Measurements from ENCODE around the gene YIPF2. TPM values are rescaled to one million over a fixed set of nuclear protein-coding genes. Genes with fewer than 3 reads are reported as not detected.

The YIPF2 gene
- total RNA-seq = 98.9 and 144 TPM in 2 replicates

GRCh38 chr19:10928563-10929401 lies at the start of gene YIPF2, which contains the start of gene TIMM29:
YIPF2 (minus strand) TSS chr19:10928639; CDS start chr19:10928410, 229 bp downstream.
TIMM29 (plus strand) TSS chr19:10928811; CDS start chr19:10928823, 12 bp downstream.

GRCh38 chr19:10960314-10961072 lies 32.1 kb upstream of the YIPF2 start, which contains the start of gene SMARCA4:
SMARCA4 (plus strand) TSS chr19:10961030; CDS start chr19:10984152, 23,122 bp downstream.

Other genes with a start within 250 kb of the YIPF2 start
- gene QTRT1, start 227.2 kb downstream of the YIPF2 start, total RNA-seq = 32.9 and 34.4 TPM in 2 replicates
- 92.7 and 108 TPM in 2 replicates for gene DNM2, start 210.6 kb downstream of the YIPF2 start, total RNA-seq
- gene TMED1, start 92.4 kb downstream of the YIPF2 start, total RNA-seq = 52.7 and 57.5 TPM in 2 replicates
- 0.25 TPM in 1 of 2 replicates, not detected in the other for gene C19orf38, start 80.2 kb downstream of the YIPF2 start, total RNA-seq
- 28.6 and 33.5 TPM in 2 replicates for gene CARM1, start 57.1 kb downstream of the YIPF2 start, total RNA-seq
- gene TIMM29, start 172 bp upstream of the YIPF2 start, total RNA-seq = 41.1 and 42.7 TPM in 2 replicates
- gene SMARCA4, start 32.4 kb upstream of the YIPF2 start, total RNA-seq = 74.0 and 96.8 TPM in 2 replicates
- gene LDLR, start 160.8 kb upstream of the YIPF2 start, total RNA-seq = 295 and 333 TPM in 2 replicates
- 50.2 and 237 TPM in 2 replicates for gene SPC24, start 227.1 kb upstream of the YIPF2 start, total RNA-seq